Esophagus squamous epithelium (tissue), 5 donors: ENCODE data around the gene MPO. TPM values are rescaled to one million over a fixed set of nuclear protein-coding genes. Genes with fewer than 3 reads are reported as not detected.

Experiments used
- DNase-seq: peaks from one replicate; lab custom pipeline; 2025; lab: John Stamatoyannopoulos, UW
- H3K27ac ChIP-seq, 4 donors: fragments of 200-600 bp; sonication (generic); one replicate each; pipeline ENCODE4 v1.5.1; 2016 to 2019; ENCODE audit warnings: mild to moderate bottlenecking in 1 of 4
- H3K27me3 ChIP-seq, 4 donors: fragments of 200-600 bp; sonication (generic); 1 replicate in 3 of 4; 2 replicates in 1 of 4; pipeline versions ENCODE4 v1.5.1 to v1.6.0; 2017 to 2021; ENCODE audit warnings: antibody characterized with exemption in 1 of 4
- H3K36me3 ChIP-seq, 3 donors: fragments of 200-600 bp; sonication (generic); one replicate each; pipeline ENCODE4 v1.5.1; 2016 to 2019
- H3K4me1 ChIP-seq, 3 donors: fragments of 200-600 bp; sonication (generic); one replicate each; pipeline ENCODE4 v1.5.1; 2017 to 2019
- H3K4me3 ChIP-seq, 4 donors: fragments of 200-600 bp; sonication (generic); 1 replicate in 3 of 4; 2 replicates in 1 of 4; pipeline ENCODE4 v1.5.1; 2016 to 2019; ENCODE audit warnings: mild to moderate bottlenecking in 2 of 4, moderate library complexity in 1 of 4
- H3K9me3 ChIP-seq, 3 donors: fragments of 200-600 bp; sonication (generic); one replicate each; pipeline ENCODE4 v1.5.1; 2016 to 2019
- CTCF ChIP-seq, 6 experiments: fragments of 450-650 bp in 4 of 6; fragments of 200-600 bp in 2 of 6; sonication (generic) in 2 of 6; IDR thresholded peaks; one replicate each; pipeline ENCODE4 v1.5.1; 2016 to 2019; ENCODE audit warnings: antibody characterized with exemption in 6 of 6, mild to moderate bottlenecking in 4 of 6, moderate library complexity in 4 of 6
- POLR2A ChIP-seq, 4 donors: fragments of 450-650 bp; IDR thresholded peaks; one replicate each; pipeline ENCODE4 v1.6.1; 2017; ENCODE audit warnings: antibody characterized with exemption in 4 of 4, mild to moderate bottlenecking in 4 of 4, moderate library complexity in 3 of 4
- WGBS, 2 donors: methylation state at CpG; one replicate each; pipeline ENCODE4 v1.1.5; 2018; 5-methylcytosine and 5-hydroxymethylcytosine counted together
- intact Hi-C: fragments of 100-400 bp; cut with DNase I; formaldehyde crosslinking; loops from one replicate; pipeline ENCODE4 v1.15.0; 2022
- total RNA-seq, 4 donors: library from RNA; depleted of rRNA; stranded (reverse); fragments of >200 nt; gene quantifications; one replicate each; pipeline ENCODE4 v1.1.0, GENCODE V29; 2016
- donor health status: DM: yes; HTN: yes; CAD: no.

MPO gene
- total RNA-seq, 4 donors from 2014 or later: not detected

- H3K27me3 ChIP-seq: peaks cover 0 to 53% (median 2%) of the 10 kb centered on the region in 4 donors
- 24 to 40% methylated on average over 2 of the region's 2 CpGs for WGBS, 2 donors
- TF ChIP-seq POLR2A (IDR thresholded peaks at IDR 0.05) (no peak), CTCF (IDR thresholded peaks at IDR 0.05) (no peak)
- intact Hi-C loops: no loop called here
- no peaks in the 10 kb centered on the region for H3K4me1 ChIP-seq
- H3K9me3 ChIP-seq: no peaks in the 10 kb centered on the region
- DNase-seq: no peak
- H3K4me3 ChIP-seq: no peak overlapping the region
- H3K27ac ChIP-seq: no peak overlapping the region
- no peaks in the 10 kb centered on the region for H3K36me3 ChIP-seq
Measured at GRCh38 chr17:58289869-58290268, 9.1 kb upstream of the MPO start.

GRCh38 chr17:58285422-58285810 lies 4.7 kb upstream of the MPO start:
- Histone ChIP-seq H3K4me3 (no peak overlapping the region), H3K27me3 (peaks cover 0 to 60% (median 2%) of the 10 kb centered on the region in 4 donors), H3K4me1 (no peaks in the 10 kb centered on the region), H3K9me3 (no peaks in the 10 kb centered on the region), H3K27ac (no peak overlapping the region), H3K36me3 (no peaks in the 10 kb centered on the region)
- no peak for TF ChIP-seq CTCF (IDR thresholded peaks at IDR 0.05)
- no peak for TF ChIP-seq POLR2A (IDR thresholded peaks at IDR 0.05)
- intact Hi-C loops: no loop called here
- 84 to 85% methylated on average over 3 of the region's 3 CpGs for WGBS, 2 donors
- DNase-seq: no peak

GRCh38 chr17:58284613-58285421 lies 4.1 kb upstream of the MPO start:
- H3K27me3 ChIP-seq: peaks cover 0 to 62% (median 2%) of the 10 kb centered on the region in 4 donors
- no peaks in the 10 kb centered on the region for H3K4me1 ChIP-seq
- no peak overlapping the region for H3K4me3 ChIP-seq
- no peaks in the 10 kb centered on the region for H3K9me3 ChIP-seq
- H3K36me3 ChIP-seq: no peaks in the 10 kb centered on the region
- DNase-seq: no peak
- intact Hi-C loops: no loop called here
- 39 to 72% methylated on average over 4 of the region's 6 CpGs for WGBS, 2 donors
- H3K27ac ChIP-seq: no peak overlapping the region
- TF ChIP-seq CTCF (IDR thresholded peaks at IDR 0.05): no peak
- TF ChIP-seq POLR2A (IDR thresholded peaks at IDR 0.05): no peak

GRCh38 chr17:58283674-58284612 lies 3.2 kb upstream of the MPO start:
- no peak for TF ChIP-seq POLR2A (IDR thresholded peaks at IDR 0.05)
- intact Hi-C loops: no loop called here
- no peak overlapping the region for H3K27ac ChIP-seq
- no peak overlapping the region for H3K4me3 ChIP-seq
- no peaks in the 10 kb centered on the region for H3K36me3 ChIP-seq
- peaks cover 0 to 9% (median 0%) of the 10 kb centered on the region in 3 donors for H3K4me1 ChIP-seq
- H3K9me3 ChIP-seq: no peaks in the 10 kb centered on the region
- DNase-seq: no peak
- WGBS, 2 donors: 68 to 81% methylated on average over 8 to 9 of the region's 12 CpGs
- H3K27me3 ChIP-seq: peaks cover 0 to 64% (median 0%) of the 10 kb centered on the region in 4 donors

GRCh38 chr17:58282442-58282841 lies 1.7 kb upstream of the MPO start:
- TF ChIP-seq CTCF (IDR thresholded peaks at IDR 0.05) (no peak), POLR2A (IDR thresholded peaks at IDR 0.05) (no peak)
- Histone ChIP-seq H3K9me3 (no peaks in the 10 kb centered on the region), H3K27me3 (peaks cover 0 to 65% (median 0%) of the 10 kb centered on the region in 4 donors), H3K27ac (no peak overlapping the region), H3K4me3 (no peak overlapping the region), H3K4me1 (peaks cover 0 to 15% (median 0%) of the 10 kb centered on the region in 3 donors), H3K36me3 (no peaks in the 10 kb centered on the region)
- no peak for DNase-seq
- intact Hi-C loops: no loop called here
- 85 to 89% methylated on average over 4 to 6 of the region's 6 CpGs for WGBS, 2 donors
